K562 (cell line): Measurements from ENCODE around the gene HOXC4. TPM values are rescaled to one million over a fixed set of nuclear protein-coding genes. Genes with fewer than 3 reads are reported as not detected.
A peak's percentile ranks its signal among the peaks of the same experiment; 100 is the strongest.

Source experiments
- ATF3 ChIP-seq, 2 experiments: fragments of 450-650 bp in 1 of 2; sonication (generic) in 1 of 2; formaldehyde crosslinking in 1 of 2; IDR thresholded peaks in 1 of 2; conservative IDR thresholded peaks in 1 of 2; 2 replicates each; pipeline versions ENCODE4 v1.6.1 to v1.8.1; 2016 to 2023; ENCODE audit warnings: mild to moderate bottlenecking in 2 of 2, moderate library complexity in 2 of 2, inconsistent platforms in 1 of 2, missing genetic modification reagents in 1 of 2
- BHLHE40 ChIP-seq: IDR thresholded peaks from 2 replicates; pipeline ENCODE4 v1.6.1; 2011; ENCODE audit warnings: low read length, improper control_type of control experiment
- CREB3 ChIP-seq: fragments of 450-650 bp; conservative IDR thresholded peaks from 2 replicates; pipeline ENCODE4 v1.6.1; 2016; ENCODE audit warnings: missing genetic modification characterization, low read depth, mild to moderate bottlenecking, missing compliant biosample characterization, moderate library complexity
- ELK1 ChIP-seq: sonication (generic); formaldehyde crosslinking; IDR thresholded peaks from 2 replicates; pipeline ENCODE4 v1.8.1; 2022; ENCODE audit warnings: missing genetic modification reagents
- GATAD2A ChIP-seq: fragments of 450-650 bp; IDR thresholded peaks from 2 replicates; pipeline ENCODE4 v1.6.1; 2017
- KHSRP ChIP-seq: fragments of 450-650 bp; IDR thresholded peaks from 2 replicates; pipeline ENCODE4 v1.6.1; 2017
- MCM3 ChIP-seq: fragments of 450-650 bp; IDR thresholded peaks from 2 replicates; pipeline ENCODE4 v1.6.1; 2016
- MCM7 ChIP-seq, 2 experiments: fragments of 450-650 bp; IDR thresholded peaks; 2 replicates each; pipeline ENCODE4 v1.6.1; 2016 to 2018
- RBFOX2 ChIP-seq: fragments of 200-400 bp; formaldehyde crosslinking; IDR thresholded peaks from 2 replicates; pipeline ENCODE4 v1.6.1; 2017; ENCODE audit warnings: low read depth, mild to moderate bottlenecking, low read length, moderate library complexity
- SMC3 ChIP-seq: conservative IDR thresholded peaks from 2 replicates; pipeline ENCODE4 v1.6.1; 2011; ENCODE audit warnings: low read depth, low read length, improper control_type of control experiment; ENCODE audit not compliant: insufficient read depth
- TCF3 ChIP-seq: sonication (generic); formaldehyde crosslinking; IDR thresholded peaks from 2 replicates; pipeline ENCODE4 v1.4.0; 2020; ENCODE audit warnings: mild to moderate bottlenecking, missing genetic modification reagents
- ZNF644 ChIP-seq: fragments of 200-800 bp; sonication (Bioruptor generic); IDR thresholded peaks from 2 replicates; pipeline ENCODE4 v1.6.1; 2016; ENCODE audit warnings: low read depth, missing genetic modification characterization, missing compliant biosample characterization
- polyA plus RNA-seq, 8 experiments: library from polyadenylated mRNA; depleted of rRNA in 4 of 8; stranded (reverse) in 5 of 8; unstranded in 3 of 8; fragments of >200 nt; fragmentation: Nextera tagmentation in 2 of 8; fragmentation: Illumina TruSeq in 1 of 8; extraction: Ambion mirVana in 2 of 8; extraction: Trizol in 1 of 8; gene quantifications; 2 replicates each; pipeline versions ENCODE4 v1.2.1 to v1.2.3, GENCODE V29; 2011 to 2014; ENCODE audit warnings: inconsistent platforms in 1 of 8, missing spikeins in 1 of 8
- total RNA-seq, 7 experiments: library from RNA; depleted of rRNA in 6 of 7; stranded (reverse); fragments of >200 nt in 6 of 7; fragmentation: Illumina TruSeq in 2 of 7; extraction: Trizol in 2 of 7; gene quantifications; 2 replicates each; pipeline versions ENCODE4 v1.2.1 to v1.2.3, GENCODE V29; 2011 to 2021; ENCODE audit warnings: low replicate concordance in 1 of 7
- TF ChIP-seq, protein P1 (sequence below), 3 experiments: fragments of 200-800 bp in 1 of 3; sonication (Bioruptor generic) in 1 of 3; sonication (generic) in 1 of 3; formaldehyde crosslinking in 1 of 3; IDR thresholded peaks; 2 replicates each; pipeline versions ENCODE4 v1.6.1 to v1.8.0; 2016 to 2022; ENCODE audit warnings: mild to moderate bottlenecking in 2 of 3, missing compliant biosample characterization in 2 of 3, missing genetic modification characterization in 2 of 3, missing genetic modification reagents in 1 of 3
- TF ChIP-seq, protein P2 (sequence below): IDR thresholded peaks from 2 replicates; pipeline ENCODE4 v1.6.1; 2011; ENCODE audit warnings: borderline replicate concordance, low read depth, mild to moderate bottlenecking, moderate library complexity, low read length; ENCODE audit not compliant: insufficient read depth, poor library complexity, severe bottlenecking
- TF ChIP-seq, protein P3 (sequence below), 3 experiments: fragments of 200-800 bp in 1 of 3; fragments of 250-450 bp in 1 of 3; fragments of 450-650 bp in 1 of 3; sonication (Bioruptor Pico) in 1 of 3; sonication (Bioruptor generic) in 1 of 3; formaldehyde crosslinking in 1 of 3; IDR thresholded peaks; 2 replicates each; pipeline versions ENCODE4 v1.6.1 to v1.8.0; 2016 to 2022; ENCODE audit warnings: mild to moderate bottlenecking in 2 of 3, missing genetic modification characterization in 2 of 3, missing compliant biosample characterization in 1 of 3, moderate library complexity in 1 of 3

HOXC4 gene
- total and polyA plus RNA-seq, 9 of the 15 experiments (the other 6 are each of a cell fraction or from before 2014, with no cell fraction given) = 0.06 to 1.5 (median 0.44) TPM; not detected in 1

- TF ChIP-seq, protein P1, sequence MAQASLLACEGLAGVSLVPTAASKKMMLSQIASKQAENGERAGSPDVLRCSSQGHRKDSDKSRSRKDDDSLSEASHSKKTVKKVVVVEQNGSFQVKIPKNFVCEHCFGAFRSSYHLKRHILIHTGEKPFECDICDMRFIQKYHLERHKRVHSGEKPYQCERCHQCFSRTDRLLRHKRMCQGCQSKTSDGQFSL (CRISPR knock-in tag; IDR thresholded peaks at IDR 0.05) = peak; percentile 55; the same call in 1 of the 2 replicates
- TF ChIP-seq, protein P1 (tag; IDR thresholded peaks at IDR 0.05) = no peak
- TF ChIP-seq MCM3 = no peak
- no peak for TF ChIP-seq ZNF644 (tag)
- TF ChIP-seq MCM7 (IDR thresholded peaks at IDR 0.05) = no peak
- TF ChIP-seq ELK1 = no peak
- TF ChIP-seq RBFOX2 = peak; percentile 46
- TF ChIP-seq, protein P2, sequence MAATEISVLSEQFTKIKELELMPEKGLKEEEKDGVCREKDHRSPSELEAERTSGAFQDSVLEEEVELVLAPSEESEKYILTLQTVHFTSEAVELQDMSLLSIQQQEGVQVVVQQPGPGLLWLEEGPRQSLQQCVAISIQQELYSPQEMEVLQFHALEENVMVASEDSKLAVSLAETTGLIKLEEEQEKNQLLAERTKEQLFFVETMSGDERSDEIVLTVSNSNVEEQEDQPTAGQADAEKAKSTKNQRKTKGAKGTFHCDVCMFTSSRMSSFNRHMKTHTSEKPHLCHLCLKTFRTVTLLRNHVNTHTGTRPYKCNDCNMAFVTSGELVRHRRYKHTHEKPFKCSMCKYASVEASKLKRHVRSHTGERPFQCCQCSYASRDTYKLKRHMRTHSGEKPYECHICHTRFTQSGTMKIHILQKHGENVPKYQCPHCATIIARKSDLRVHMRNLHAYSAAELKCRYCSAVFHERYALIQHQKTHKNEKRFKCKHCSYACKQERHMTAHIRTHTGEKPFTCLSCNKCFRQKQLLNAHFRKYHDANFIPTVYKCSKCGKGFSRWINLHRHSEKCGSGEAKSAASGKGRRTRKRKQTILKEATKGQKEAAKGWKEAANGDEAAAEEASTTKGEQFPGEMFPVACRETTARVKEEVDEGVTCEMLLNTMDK = no peak
- TF ChIP-seq GATAD2A = no peak
- no peak for TF ChIP-seq TCF3
- peak; percentile 96 for TF ChIP-seq SMC3
- TF ChIP-seq, protein P3, sequence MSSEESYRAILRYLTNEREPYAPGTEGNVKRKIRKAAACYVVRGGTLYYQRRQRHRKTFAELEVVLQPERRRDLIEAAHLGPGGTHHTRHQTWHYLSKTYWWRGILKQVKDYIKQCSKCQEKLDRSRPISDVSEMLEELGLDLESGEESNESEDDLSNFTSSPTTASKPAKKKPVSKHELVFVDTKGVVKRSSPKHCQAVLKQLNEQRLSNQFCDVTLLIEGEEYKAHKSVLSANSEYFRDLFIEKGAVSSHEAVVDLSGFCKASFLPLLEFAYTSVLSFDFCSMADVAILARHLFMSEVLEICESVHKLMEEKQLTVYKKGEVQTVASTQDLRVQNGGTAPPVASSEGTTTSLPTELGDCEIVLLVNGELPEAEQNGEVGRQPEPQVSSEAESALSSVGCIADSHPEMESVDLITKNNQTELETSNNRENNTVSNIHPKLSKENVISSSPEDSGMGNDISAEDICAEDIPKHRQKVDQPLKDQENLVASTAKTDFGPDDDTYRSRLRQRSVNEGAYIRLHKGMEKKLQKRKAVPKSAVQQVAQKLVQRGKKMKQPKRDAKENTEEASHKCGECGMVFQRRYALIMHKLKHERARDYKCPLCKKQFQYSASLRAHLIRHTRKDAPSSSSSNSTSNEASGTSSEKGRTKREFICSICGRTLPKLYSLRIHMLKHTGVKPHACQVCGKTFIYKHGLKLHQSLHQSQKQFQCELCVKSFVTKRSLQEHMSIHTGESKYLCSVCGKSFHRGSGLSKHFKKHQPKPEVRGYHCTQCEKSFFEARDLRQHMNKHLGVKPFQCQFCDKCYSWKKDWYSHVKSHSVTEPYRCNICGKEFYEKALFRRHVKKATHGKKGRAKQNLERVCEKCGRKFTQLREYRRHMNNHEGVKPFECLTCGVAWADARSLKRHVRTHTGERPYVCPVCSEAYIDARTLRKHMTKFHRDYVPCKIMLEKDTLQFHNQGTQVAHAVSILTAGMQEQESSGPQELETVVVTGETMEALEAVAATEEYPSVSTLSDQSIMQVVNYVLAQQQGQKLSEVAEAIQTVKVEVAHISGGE (CRISPR knock-in tag; IDR thresholded peaks at IDR 0.05) = no peak
- TF ChIP-seq CREB3 (tag) = no peak
- TF ChIP-seq KHSRP = no peak
- TF ChIP-seq ATF3 (IDR thresholded peaks at IDR 0.05) = no peak
- TF ChIP-seq ATF3 (CRISPR knock-in tag; conservative IDR thresholded peaks at IDR 0.05) = peak; percentile 37; the same call in 1 of the 2 replicates
- peak; percentile 32; the same call in 1 of the 2 replicates for TF ChIP-seq BHLHE40
Observed at GRCh38 chr12:54005853-54006558, 47.6 kb upstream of the HOXC4 start (continued).
